Spleen (tissue), 11 donors: ENCODE data around the gene LDLRAD2. TPM values are rescaled to one million over a fixed set of nuclear protein-coding genes. Genes with fewer than 3 reads are reported as not detected.

Source experiments
- DNase-seq: peaks from one replicate; pipeline ENCODE4 v3.0.0-alpha.2; 2020
- H3K27ac ChIP-seq, 8 donors: fragments of 200-600 bp; sonication (generic) in 7 of 8; 1 replicate in 4 of 8; 2 replicates in 4 of 8; pipeline versions ENCODE4 v1.5.0 to v1.8.0; 2016 to 2021; ENCODE audit warnings: inconsistent platforms in 4 of 8, mild to moderate bottlenecking in 4 of 8, moderate library complexity in 1 of 8
- H3K27me3 ChIP-seq, 7 donors: fragments of 200-600 bp; sonication (generic) in 6 of 7; replicated peaks in 1 of 7; 1 replicate in 4 of 7; 2 replicates in 3 of 7; pipeline versions ENCODE4 v1.5.0 to v1.8.0; 2016 to 2021; ENCODE audit warnings: inconsistent platforms in 3 of 7, mild to moderate bottlenecking in 1 of 7
- H3K36me3 ChIP-seq, 6 donors: fragments of 200-600 bp; sonication (generic) in 5 of 6; 1 replicate in 4 of 6; 2 replicates in 2 of 6; pipeline versions ENCODE4 v1.5.0 to v1.8.0; 2016 to 2021; ENCODE audit warnings: inconsistent platforms in 2 of 6
- H3K4me1 ChIP-seq, 6 donors: fragments of 200-600 bp; sonication (generic) in 5 of 6; 1 replicate in 3 of 6; 2 replicates in 3 of 6; pipeline versions ENCODE4 v1.5.0 to v1.8.0; 2016 to 2021; ENCODE audit warnings: inconsistent platforms in 3 of 6
- H3K4me3 ChIP-seq, 8 donors: fragments of 200-600 bp; sonication (generic) in 7 of 8; 1 replicate in 4 of 8; 2 replicates in 4 of 8; pipeline versions ENCODE4 v1.5.0 to v1.8.0; 2016 to 2021; ENCODE audit warnings: inconsistent platforms in 4 of 8, mild to moderate bottlenecking in 4 of 8, moderate library complexity in 2 of 8
- H3K9me3 ChIP-seq, 8 donors: fragments of 200-600 bp; sonication (generic) in 7 of 8; 1 replicate in 4 of 8; 2 replicates in 4 of 8; pipeline versions ENCODE4 v1.5.0 to v1.8.0; 2016 to 2021; ENCODE audit warnings: inconsistent platforms in 4 of 8
- CTCF ChIP-seq, 11 experiments: fragments of 200-600 bp in 7 of 11; fragments of 450-650 bp in 4 of 11; sonication (generic) in 4 of 11; IDR thresholded peaks in 8 of 11; conservative IDR thresholded peaks in 3 of 11; 1 replicate in 7 of 11; 2 replicates in 4 of 11; pipeline versions ENCODE4 v1.4.0 to v1.8.0; 2016 to 2021; ENCODE audit warnings: antibody characterized with exemption in 11 of 11, inconsistent platforms in 4 of 11, mild to moderate bottlenecking in 1 of 11
- POLR2A ChIP-seq, 3 donors: fragments of 450-650 bp; IDR thresholded peaks; one replicate each; pipeline ENCODE4 v1.5.1; 2017; ENCODE audit warnings: antibody characterized with exemption in 3 of 3, mild to moderate bottlenecking in 1 of 3
- POLR2AphosphoS5 ChIP-seq, 3 donors: sonication (generic); formaldehyde crosslinking; IDR thresholded peaks; one replicate each; pipeline ENCODE4 v1.5.1; 2017; ENCODE audit warnings: antibody characterized with exemption in 3 of 3
- WGBS, 5 donors: extraction: QIAGEN DNeasy Blood & Tissue Kit in 3 of 5; methylation state at CpG; one replicate each; pipeline versions ENCODE4 v1.1.5 to v1.1.7; 2013 to 2018; 5-methylcytosine and 5-hydroxymethylcytosine counted together
- intact Hi-C: fragments of 100-400 bp; cut with DNase I; formaldehyde crosslinking; loops from one replicate; pipeline ENCODE4 v1.15.0; 2023; ENCODE audit warnings: low total_unique reads
- polyA plus RNA-seq, 3 donors: library from polyadenylated mRNA; stranded (reverse); fragments of 200-250 nt; gene quantifications; one replicate each; pipeline ENCODE4 v1.2.1, GENCODE V29; 2013
- total RNA-seq, 7 donors: library from RNA; depleted of rRNA in 3 of 7; stranded (reverse); fragments of >200 nt in 3 of 7; fragmentation: NEBNext Ultra II Directional in 4 of 7; extraction: Animal tissue kit (Norgen Biotek cat#: 25700) in 4 of 7; gene quantifications; one replicate each; pipeline versions ENCODE4 v1.1.0 to v1.2.1, GENCODE V29; 2016 to 2021
- donor health status: healthy with polysubstance abuse.
- donor health status: DM: no; HTN: no; CAD: no; lungs with moderate emphysema.
- donor health status: DM: no; HTN: no; CAD: no.
- donor health status: Bipolar disorder and iron deficiency.
- donor health status: healthy.
- donor health status: DM: no; HTN: no; CAD: no.
- donor health status: DM: yes; HTN: yes; CAD: no.

LDLRAD2 gene
- total and polyA plus RNA-seq, 10 donors, result 0.94 to 4.3 (median 1.4) TPM

- intact Hi-C loops, result no loop called here
Measured at GRCh38 chr1:21860971-21861370, 48.9 kb downstream of the LDLRAD2 start.

GRCh38 chr1:21861602-21862429 lies 49.8 kb downstream of the LDLRAD2 start:
- H3K36me3 ChIP-seq, result peaks cover 0 to 74% (median 27%) of the 10 kb centered on the region in 6 donors
- peaks cover 0 to 38% (median 23%) of the 10 kb centered on the region in 6 donors for H3K4me1 ChIP-seq
- H3K27ac ChIP-seq, result no peak overlapping the region
- no peak overlapping the region for H3K4me3 ChIP-seq
- WGBS, 5 donors, result 89 to 95% (median 94%) methylated on average over 11 to 19 of the region's 19 CpGs
- H3K27me3 ChIP-seq, result no peaks in the 10 kb centered on the region
- intact Hi-C loops, result no loop called here
- H3K9me3 ChIP-seq, result peaks cover 0 to 4% (median 0%) of the 10 kb centered on the region in 8 donors
- TF ChIP-seq CTCF (IDR thresholded peaks at IDR 0.05 in 8 of 11, conservative IDR thresholded peaks at IDR 0.05 in 3 of 11) (no peak), POLR2AphosphoS5 (IDR thresholded peaks at IDR 0.05) (no peak), POLR2A (IDR thresholded peaks at IDR 0.05) (no peak)
- DNase-seq, result no peak

More at GRCh38 chr1:21860971-21861370, 48.9 kb downstream of the LDLRAD2 start:
- no peak for DNase-seq
- Histone ChIP-seq H3K4me3 (no peak overlapping the region), H3K9me3 (peaks cover 0 to 4% (median 0%) of the 10 kb centered on the region in 8 donors), H3K36me3 (peaks cover 0 to 83% (median 31%) of the 10 kb centered on the region in 6 donors), H3K27ac (no peak overlapping the region), H3K4me1 (peaks cover 0 to 31% (median 20%) of the 10 kb centered on the region in 6 donors), H3K27me3 (no peaks in the 10 kb centered on the region)
- WGBS, 5 donors, result 87 to 95% (median 91%) methylated on average over 3 of the region's 3 CpGs
- TF ChIP-seq POLR2AphosphoS5 (IDR thresholded peaks at IDR 0.05) (no peak), CTCF (IDR thresholded peaks at IDR 0.05 in 8 of 11, conservative IDR thresholded peaks at IDR 0.05 in 3 of 11) (no peak), POLR2A (IDR thresholded peaks at IDR 0.05) (no peak)

- H3K4me3 ChIP-seq, result no peak overlapping the region
- 88 to 95% (median 91%) methylated on average over 9 to 12 of the region's 12 CpGs for WGBS, 5 donors
- no peak for TF ChIP-seq CTCF (IDR thresholded peaks at IDR 0.05 in 8 of 11, conservative IDR thresholded peaks at IDR 0.05 in 3 of 11)
- TF ChIP-seq POLR2AphosphoS5 (IDR thresholded peaks at IDR 0.05), result peak in 1 of 3 donors; percentile 40
- no peak for TF ChIP-seq POLR2A (IDR thresholded peaks at IDR 0.05)
- peak; percentile 71 for DNase-seq
- peaks cover 0 to 74% (median 26%) of the 10 kb centered on the region in 6 donors for H3K36me3 ChIP-seq
- no peak overlapping the region for H3K27ac ChIP-seq
- intact Hi-C loops, result no loop called here
- H3K9me3 ChIP-seq, result peaks cover 0 to 4% (median 0%) of the 10 kb centered on the region in 8 donors
- no peaks in the 10 kb centered on the region for H3K27me3 ChIP-seq
- peaks cover 0 to 17% (median 7%) of the 10 kb centered on the region in 6 donors for H3K4me1 ChIP-seq
Measured at GRCh38 chr1:21863981-21864380, 51.9 kb downstream of the LDLRAD2 start.

- no peak for TF ChIP-seq POLR2AphosphoS5 (IDR thresholded peaks at IDR 0.05)
- TF ChIP-seq POLR2A (IDR thresholded peaks at IDR 0.05), result no peak
- TF ChIP-seq CTCF (IDR thresholded peaks at IDR 0.05 in 8 of 11, conservative IDR thresholded peaks at IDR 0.05 in 3 of 11), result no peak
- Histone ChIP-seq H3K4me1 (peaks cover 0 to 17% (median 8%) of the 10 kb centered on the region in 6 donors), H3K27ac (no peak overlapping the region), H3K27me3 (no peaks in the 10 kb centered on the region), H3K36me3 (peaks cover 0 to 70% (median 23%) of the 10 kb centered on the region in 6 donors), H3K4me3 (no peak overlapping the region), H3K9me3 (peaks cover 0 to 4% (median 0%) of the 10 kb centered on the region in 8 donors)
- intact Hi-C loops, result no loop called here
- peak; percentile 72 for DNase-seq
- WGBS, 5 donors, result 86 to 96% (median 92%) methylated on average over 7 to 27 of the region's 27 CpGs
Measured at GRCh38 chr1:21864730-21865129, 52.7 kb downstream of the LDLRAD2 start.
